Right lobe of liver (tissue), 6 donors: Measurements from ENCODE around the gene MLANA. TPM values are rescaled to one million over a fixed set of nuclear protein-coding genes. Genes with fewer than 3 reads are reported as not detected.
A peak's percentile ranks its signal among the peaks of the same experiment; 100 is the strongest.
"Not testable (repeated sequence)": the region's sequence is repeated elsewhere in the genome, so short reads cannot be mapped to it uniquely, and the experiment has no call there.

ENCODE experiments used
- ATAC-seq, 4 donors: fragments of 200-7000 bp; cut with Tn5 transposase; one replicate each; pipeline ENCODE4 v1.9.1; 2020; ENCODE audit warnings: mild to moderate bottlenecking in 4 of 4, moderate library complexity in 4 of 4
- DNase-seq, 3 donors: peaks; one replicate each; pipeline ENCODE4 v3.0.0-alpha.2; 2020
- H3K27ac ChIP-seq, 3 donors: fragments of 200-600 bp; one replicate each; pipeline ENCODE4 v1.8.0; 2022
- H3K27me3 ChIP-seq, 2 donors: fragments of 200-600 bp; one replicate each; pipeline ENCODE4 v1.8.0; 2022
- H3K36me3 ChIP-seq, 4 donors: fragments of 200-600 bp; sonication (generic) in 1 of 4; one replicate each; pipeline versions ENCODE4 v1.5.1 to v1.8.0; 2017 to 2022; ENCODE audit warnings: control low read depth in 1 of 4
- H3K4me1 ChIP-seq, 4 donors: fragments of 200-600 bp; sonication (generic) in 1 of 4; one replicate each; pipeline versions ENCODE4 v1.5.1 to v1.8.0; 2017 to 2022; ENCODE audit warnings: control low read depth in 1 of 4
- H3K4me3 ChIP-seq, 3 donors: fragments of 200-600 bp; one replicate each; pipeline ENCODE4 v1.8.0; 2022
- H3K9me3 ChIP-seq, 4 donors: fragments of 200-600 bp; sonication (generic) in 1 of 4; one replicate each; pipeline versions ENCODE4 v1.5.1 to v1.8.0; 2017 to 2022; ENCODE audit warnings: control low read depth in 1 of 4
- POLR2A ChIP-seq: fragments of 450-650 bp; IDR thresholded peaks from one replicate; pipeline ENCODE4 v1.6.1; 2017; ENCODE audit warnings: antibody characterized with exemption, mild to moderate bottlenecking
- WGBS: methylation state at CpG from one replicate; pipeline ENCODE4 v1.1.6; 2018; ENCODE audit warnings: low coverage, low lambda C conversion rate; ENCODE audit not compliant: insufficient coverage; ENCODE audit errors: missing lambda C conversion rate; 5-methylcytosine and 5-hydroxymethylcytosine counted together
- intact Hi-C, 2 donors: fragments of 100-400 bp; cut with DNase I; formaldehyde crosslinking; loops; one replicate each; pipeline versions ENCODE4 v1.11.2 to v1.14.1; 2022
- total RNA-seq, 6 experiments: library from RNA; depleted of rRNA in 2 of 6; stranded (reverse); fragments of >200 nt in 2 of 6; fragmentation: NEBNext Ultra II Directional in 3 of 6; extraction: Animal tissue kit (Norgen Biotek cat#: 25700) in 3 of 6; gene quantifications; one replicate each; pipeline versions ENCODE4 v1.1.0 to v1.2.4, GENCODE V29; 2016 to 2023
- TF ChIP-seq, protein P1 (sequence below), 4 donors: fragments of 200-600 bp in 3 of 4; fragments of 450-650 bp in 1 of 4; IDR thresholded peaks; one replicate each; pipeline versions ENCODE4 v1.5.1 to v1.8.0; 2016 to 2022; ENCODE audit warnings: antibody characterized with exemption in 4 of 4, mild to moderate bottlenecking in 2 of 4
- donor health status: DM: no; HTN: yes; CAD: no.
- donor health status: DM: no; HTN: no; CAD: no.
- donor health status: DM: no; HTN: no; CAD: no.
- donor health status: DM: no; HTN: yes; CAD: no.
- donor health status: DM: no; HTN: yes; CAD: no.

MLANA gene
- total RNA-seq, 6 experiments from 2014 or later: not detected

DNA sequence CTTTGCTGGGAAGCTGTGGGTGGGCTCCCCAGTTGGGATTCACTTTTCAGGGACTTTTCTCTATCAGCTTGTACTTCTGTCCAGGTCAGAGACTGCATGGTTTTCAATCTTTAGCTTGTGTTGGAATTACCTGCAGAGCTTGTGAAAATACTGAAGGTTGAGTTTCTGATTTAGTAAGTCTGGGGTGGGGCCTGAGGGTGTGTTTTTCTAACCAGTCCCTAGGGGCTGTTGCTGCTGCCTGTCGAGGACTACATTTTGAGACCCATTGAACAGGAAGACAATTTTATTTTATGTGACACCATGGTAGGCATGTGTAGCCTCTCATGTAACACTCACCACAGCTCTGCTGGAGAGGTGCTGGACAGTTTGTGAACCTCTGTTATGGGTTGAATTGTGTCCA is 14.7 kb upstream of the MLANA start:
- Histone ChIP-seq H3K9me3 (no peaks in the 10 kb centered on the region), H3K4me3 (no peak overlapping the region), H3K36me3 (no peaks in the 10 kb centered on the region), H3K27me3 (no peaks in the 10 kb centered on the region), H3K4me1 (no peaks in the 10 kb centered on the region), H3K27ac (no peak overlapping the region)
- intact Hi-C loops: no loop called here
- WGBS: 56% methylated on average over 1 of the region's 1 CpG
- no peak for TF ChIP-seq POLR2A
- TF ChIP-seq, protein P1, sequence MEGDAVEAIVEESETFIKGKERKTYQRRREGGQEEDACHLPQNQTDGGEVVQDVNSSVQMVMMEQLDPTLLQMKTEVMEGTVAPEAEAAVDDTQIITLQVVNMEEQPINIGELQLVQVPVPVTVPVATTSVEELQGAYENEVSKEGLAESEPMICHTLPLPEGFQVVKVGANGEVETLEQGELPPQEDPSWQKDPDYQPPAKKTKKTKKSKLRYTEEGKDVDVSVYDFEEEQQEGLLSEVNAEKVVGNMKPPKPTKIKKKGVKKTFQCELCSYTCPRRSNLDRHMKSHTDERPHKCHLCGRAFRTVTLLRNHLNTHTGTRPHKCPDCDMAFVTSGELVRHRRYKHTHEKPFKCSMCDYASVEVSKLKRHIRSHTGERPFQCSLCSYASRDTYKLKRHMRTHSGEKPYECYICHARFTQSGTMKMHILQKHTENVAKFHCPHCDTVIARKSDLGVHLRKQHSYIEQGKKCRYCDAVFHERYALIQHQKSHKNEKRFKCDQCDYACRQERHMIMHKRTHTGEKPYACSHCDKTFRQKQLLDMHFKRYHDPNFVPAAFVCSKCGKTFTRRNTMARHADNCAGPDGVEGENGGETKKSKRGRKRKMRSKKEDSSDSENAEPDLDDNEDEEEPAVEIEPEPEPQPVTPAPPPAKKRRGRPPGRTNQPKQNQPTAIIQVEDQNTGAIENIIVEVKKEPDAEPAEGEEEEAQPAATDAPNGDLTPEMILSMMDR (IDR thresholded peaks at IDR 0.05): no peak
- no peak for DNase-seq
- ATAC-seq: no peak

DNA sequence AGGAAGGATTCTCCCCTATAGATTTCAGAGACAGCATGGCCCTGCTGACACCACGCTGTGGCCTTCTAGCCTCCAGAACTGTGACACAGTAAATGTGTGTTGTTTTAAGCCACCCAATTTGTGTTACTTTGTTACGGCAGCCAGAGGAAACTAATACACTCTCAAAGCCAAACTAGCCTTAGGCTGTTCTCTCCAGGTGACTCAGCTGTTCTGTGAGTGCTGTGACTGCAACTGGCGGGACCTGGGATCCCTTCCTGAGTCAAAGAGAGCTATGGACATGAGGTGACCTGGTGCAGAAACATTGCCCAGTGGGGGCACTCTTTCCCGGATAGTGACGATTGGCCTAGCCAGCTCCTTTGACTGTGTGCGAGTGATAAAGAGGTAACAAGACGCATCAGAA is 14.0 kb upstream of the MLANA start:
- no peak for TF ChIP-seq POLR2A
- Histone ChIP-seq H3K27ac (no peak overlapping the region), H3K27me3 (no peaks in the 10 kb centered on the region), H3K9me3 (no peaks in the 10 kb centered on the region), H3K4me3 (no peak overlapping the region), H3K36me3 (no peaks in the 10 kb centered on the region), H3K4me1 (no peaks in the 10 kb centered on the region)
- no peak for ATAC-seq
- no peak for DNase-seq
- 77% methylated on average over 5 of the region's 7 CpGs for WGBS
- intact Hi-C loops: no loop called here

DNA sequence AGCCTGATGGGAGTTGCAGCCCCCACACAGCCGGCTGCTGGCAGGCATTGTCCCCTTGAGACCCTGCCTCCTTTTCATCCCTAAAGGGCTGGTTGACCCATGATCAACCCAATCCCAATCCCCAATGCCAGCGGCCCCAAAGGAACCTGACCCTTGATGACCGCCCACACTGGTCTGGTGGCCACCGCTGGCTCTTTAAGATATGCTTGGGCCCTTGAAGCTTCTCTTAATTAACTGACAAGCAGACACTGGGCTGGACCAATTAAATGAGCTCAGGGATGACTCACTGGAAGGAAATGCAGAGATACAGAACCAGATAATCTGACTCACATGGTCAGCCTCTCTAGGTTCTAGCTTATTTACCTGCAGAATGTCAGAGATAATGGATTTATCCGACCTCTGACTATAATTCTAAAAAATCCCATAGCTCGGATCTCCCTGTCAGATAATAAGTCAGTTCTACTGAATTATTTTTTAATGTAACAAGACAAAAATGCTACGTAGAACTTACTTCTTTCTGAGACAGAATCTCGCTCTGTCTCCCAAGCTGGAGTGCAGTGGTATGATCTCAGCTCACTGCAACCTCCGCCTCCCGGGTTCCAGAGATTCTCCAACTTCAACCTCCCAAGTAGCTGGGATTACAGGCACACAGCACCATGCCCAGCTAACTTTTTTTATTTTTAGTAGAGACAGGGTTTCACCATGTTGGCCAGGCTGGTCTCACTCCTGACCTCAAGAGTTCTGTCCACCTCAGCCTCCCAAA is 11.1 kb upstream of the MLANA start:
- peak in 1 of 4 donors; percentile 54 for ATAC-seq
- Histone ChIP-seq H3K4me3 (no peak overlapping the region), H3K27ac (no peak overlapping the region), H3K9me3 (no peaks in the 10 kb centered on the region), H3K27me3 (no peaks in the 10 kb centered on the region), H3K4me1 (no peaks in the 10 kb centered on the region), H3K36me3 (no peaks in the 10 kb centered on the region)
- TF ChIP-seq, protein P1 (IDR thresholded peaks at IDR 0.05): no peak
- TF ChIP-seq POLR2A: no peak
- DNase-seq: no peak
- 82% methylated on average over 8 of the region's 10 CpGs for WGBS
- intact Hi-C loops: loop anchor here in 1 of 2 donors (10.0 kb wide), 1 partner anchor 165 kb away; no protein-coding TSS in a partner anchor

DNA sequence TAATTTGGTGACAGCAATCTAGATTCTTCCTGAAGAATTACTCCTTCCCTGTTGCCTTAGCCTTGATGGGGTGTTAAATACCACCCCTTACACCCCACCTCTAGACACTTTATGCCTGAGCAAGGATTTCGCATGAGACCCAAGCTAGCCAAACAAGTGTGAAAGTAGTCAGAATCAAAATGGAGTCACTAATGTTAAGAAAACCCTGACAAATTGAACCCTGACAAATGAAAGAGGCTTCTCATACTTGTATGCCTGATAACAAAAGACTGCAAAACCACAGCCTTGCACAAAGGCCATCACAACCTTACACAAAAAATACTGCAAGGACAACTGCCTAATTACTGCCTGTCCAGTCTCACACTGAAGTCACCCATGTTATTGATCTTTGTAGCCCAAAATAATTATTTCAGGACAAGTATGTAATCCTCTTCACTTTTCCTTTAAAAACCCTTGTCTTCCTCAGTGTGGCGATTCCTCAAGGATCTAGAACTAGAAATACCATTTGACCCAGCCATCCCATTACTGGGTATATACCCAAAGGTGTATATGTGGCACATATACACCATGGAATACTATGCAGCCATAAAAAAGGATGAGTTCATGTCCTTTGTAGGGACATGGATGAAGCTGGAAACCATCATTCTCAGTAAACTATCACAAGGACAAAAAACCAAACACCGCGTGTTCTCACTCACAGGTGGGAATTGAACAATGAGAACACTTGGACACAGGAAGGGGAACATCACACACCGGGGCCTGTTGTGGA is 8.3 kb upstream of the MLANA start:
- H3K4me3 ChIP-seq, ATAC-seq, H3K27ac ChIP-seq, H3K27me3 ChIP-seq, H3K9me3 ChIP-seq, H3K4me1 ChIP-seq, DNase-seq, H3K36me3 ChIP-seq: not testable (repeated sequence)
- intact Hi-C loops: loop anchor here in 1 of 2 donors (10.0 kb wide), 1 partner anchor 162 kb away; no protein-coding TSS in a partner anchor
- 84% methylated on average over 3 of the region's 5 CpGs for WGBS

DNA sequence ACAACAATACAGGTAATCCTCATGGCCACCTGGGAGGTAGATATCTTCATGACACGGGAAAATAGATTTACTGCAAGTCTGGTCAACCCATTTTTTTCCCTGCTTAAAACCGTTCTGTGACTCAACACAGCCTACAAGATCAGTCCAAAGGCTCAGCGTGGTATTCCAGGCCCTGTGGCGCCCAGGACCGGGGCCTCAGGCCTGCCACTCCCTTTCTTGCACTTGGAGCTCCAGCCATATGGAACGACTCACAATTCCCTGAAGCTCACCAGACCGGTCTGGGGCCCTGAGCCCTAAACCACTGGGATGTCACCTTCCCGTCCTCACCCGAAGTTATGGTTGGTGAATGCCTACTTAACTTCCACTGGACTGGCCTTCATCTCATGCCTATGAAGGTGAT is 6.5 kb upstream of the MLANA start:
- WGBS: 60% methylated on average over 2 of the region's 9 CpGs
- H3K9me3 ChIP-seq: no peaks in the 10 kb centered on the region
- intact Hi-C loops: loop anchor here in 1 of 2 donors (10.0 kb wide), 1 partner anchor 161 kb away; no protein-coding TSS in a partner anchor
- TF ChIP-seq, protein P1 (IDR thresholded peaks at IDR 0.05): no peak
- no peak for TF ChIP-seq POLR2A
- no peaks in the 10 kb centered on the region for H3K27me3 ChIP-seq
- DNase-seq (no peak), ATAC-seq (no peak)
- no peaks in the 10 kb centered on the region for H3K36me3 ChIP-seq
- H3K4me1 ChIP-seq: no peaks in the 10 kb centered on the region
- no peak overlapping the region for H3K27ac ChIP-seq
- H3K4me3 ChIP-seq: no peak overlapping the region
